22Rv1 (cell line): Measurements from ENCODE around the gene HMGCS2.
"Not testable (repeated sequence)": the region's sequence is repeated elsewhere in the genome, so short reads cannot be mapped to it uniquely, and the experiment has no call there.

Source experiments
- H3K27ac ChIP-seq: fragments of 450-650 bp; 2 replicates; pipeline ENCODE4 v1.5.1; 2017
- CTCF ChIP-seq: fragments of 450-650 bp; IDR thresholded peaks from 2 replicates; pipeline ENCODE4 v1.5.1; 2017; ENCODE audit warnings: mild to moderate bottlenecking
- ZFX ChIP-seq: fragments of 450-650 bp; IDR thresholded peaks from 2 replicates; pipeline ENCODE4 v1.6.1; 2017; ENCODE audit warnings: antibody characterized with exemption, borderline replicate concordance

Gene HMGCS2

DNA sequence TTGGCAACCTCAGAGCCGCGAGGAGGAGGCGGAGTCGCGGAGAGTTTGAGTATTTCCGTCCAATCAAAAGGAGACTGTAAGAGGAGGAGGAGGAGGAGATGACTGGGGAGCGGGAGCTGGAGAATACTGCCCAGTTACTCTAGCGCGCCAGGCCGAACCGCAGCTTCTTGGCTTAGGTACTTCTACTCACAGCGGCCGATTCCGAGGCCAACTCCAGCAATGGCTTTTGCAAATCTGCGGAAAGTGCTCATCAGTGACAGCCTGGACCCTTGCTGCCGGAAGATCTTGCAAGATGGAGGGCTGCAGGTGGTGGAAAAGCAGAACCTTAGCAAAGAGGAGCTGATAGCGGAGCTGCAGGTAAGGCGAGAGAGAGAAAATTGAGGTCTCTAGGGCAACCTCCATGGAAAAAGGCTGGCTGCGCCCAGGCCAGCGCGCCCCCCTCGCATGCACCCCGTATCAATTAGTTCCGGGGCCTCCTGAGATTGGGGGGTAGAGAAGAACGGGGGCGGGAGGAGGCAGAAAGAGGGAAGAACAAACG, 56.8 kb downstream of the HMGCS2 start, which contains the start of gene PHGDH:
TSS of gene PHGDH (plus strand) at position 131 of the 538 bp plus-strand sequence. CDS start at position 220, 89 bp downstream.
- H3K27ac ChIP-seq: peak within 1 kb of the TSS; percentile 83
- TF ChIP-seq CTCF (no peak), ZFX (no peak)

- peak overlapping the region; percentile 83 for H3K27ac ChIP-seq
These were observed 57.3 kb downstream of the HMGCS2 start for GRCh38 chr1:119711356-119711803.

GRCh38 chr1:119706599-119706998, 62.1 kb downstream of the HMGCS2 start:
- H3K27ac ChIP-seq: not testable (repeated sequence)

GRCh38 chr1:119703666-119704450, 64.8 kb downstream of the HMGCS2 start:
- TF ChIP-seq CTCF (no peak), ZFX (no peak)
- H3K27ac ChIP-seq: no peak overlapping the region

GRCh38 chr1:119702384-119702783, 66.3 kb downstream of the HMGCS2 start:
- TF ChIP-seq CTCF: no peak
- no peak for TF ChIP-seq ZFX
- no peak overlapping the region for H3K27ac ChIP-seq

DNA sequence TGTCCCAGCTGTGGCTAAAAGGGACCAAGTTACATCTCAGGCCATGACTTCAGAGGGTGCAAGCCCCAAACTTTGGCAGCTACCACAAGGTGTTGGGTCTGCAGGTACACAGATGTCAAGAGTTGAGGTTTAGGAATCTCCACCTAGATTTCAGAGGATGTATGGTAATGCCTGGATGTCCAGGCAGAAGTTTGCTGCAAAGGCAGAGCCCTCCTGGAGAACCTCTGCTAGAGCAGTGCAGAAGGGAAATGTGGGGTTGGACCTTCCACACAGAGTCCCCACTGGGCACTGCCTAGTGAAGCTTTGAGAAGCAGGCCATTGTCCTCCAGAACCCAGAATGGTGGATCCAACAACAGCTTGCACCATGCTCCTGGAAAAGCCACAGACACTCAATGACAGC, 67.0 kb downstream of the HMGCS2 start:
- TF ChIP-seq CTCF (no peak), ZFX (no peak)

DNA sequence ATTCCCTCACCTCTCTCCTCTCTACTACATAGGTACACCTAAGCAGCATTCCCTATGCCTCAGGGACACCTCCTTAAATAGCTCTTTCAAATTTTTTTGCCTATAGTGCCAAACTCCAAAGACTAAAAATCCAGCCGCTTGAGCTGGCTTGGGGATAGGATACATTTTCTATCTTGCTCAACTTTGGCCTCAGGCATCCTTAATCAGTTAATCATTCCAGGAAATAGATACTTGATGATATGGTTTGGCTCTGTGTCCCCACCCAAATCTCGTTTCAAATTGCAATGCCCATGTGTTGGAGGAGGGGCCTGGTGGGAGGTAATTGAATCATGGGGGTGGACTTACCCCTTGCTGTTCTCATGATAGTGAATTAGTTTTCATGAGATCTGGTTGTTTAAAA, 68.4 kb downstream of the HMGCS2 start:
- no peak for TF ChIP-seq CTCF
- no peak for TF ChIP-seq ZFX
- no peak overlapping the region for H3K27ac ChIP-seq

More for the DNA sequence above, 67.0 kb downstream of the HMGCS2 start:
- no peak overlapping the region for H3K27ac ChIP-seq
